Pancreas (tissue), 10 donors: ENCODE measurements around the gene BHLHA15. TPM values are rescaled to one million over a fixed set of nuclear protein-coding genes. Genes with fewer than 3 reads are reported as not detected.

Experiments
- ATAC-seq, 4 donors: fragments of 200-7000 bp; cut with Tn5 transposase; one replicate each; pipeline versions ENCODE4 v1.8.0 to v1.9.1; 2020; ENCODE audit warnings: mild to moderate bottlenecking in 4 of 4, moderate library complexity in 4 of 4
- DNase-seq, 6 donors: peaks; one replicate each; pipeline ENCODE4 v3.0.0-alpha.2; 2020
- FAIRE-seq: peaks from 2 replicates; lab custom pipeline; 2012; peaks lifted over from hg19 to GRCh38; lab: Jason Lieb, UNC
- H3K27ac ChIP-seq, 4 donors: fragments of 200-600 bp; sonication (generic); 1 replicate in 3 of 4; 2 replicates in 1 of 4; pipeline versions ENCODE4 v1.5.0 to v1.8.0; 2020
- H3K27me3 ChIP-seq, 4 donors: fragments of 200-600 bp; one replicate each; pipeline ENCODE4 v1.8.0; 2021
- H3K36me3 ChIP-seq, 3 donors: fragments of 200-600 bp; sonication (generic) in 1 of 3; one replicate each; pipeline versions ENCODE4 v1.5.0 to v1.8.0; 2020 to 2021
- H3K4me1 ChIP-seq, 3 donors: fragments of 200-600 bp; one replicate each; pipeline ENCODE4 v1.8.0; 2021
- H3K4me3 ChIP-seq, 4 donors: fragments of 200-600 bp; sonication (generic) in 2 of 4; one replicate each; pipeline versions ENCODE4 v1.5.0 to v1.8.0; 2020 to 2021
- H3K9me3 ChIP-seq, 4 donors: fragments of 200-600 bp; one replicate each; pipeline ENCODE4 v1.8.0; 2021
- WGBS, 2 donors: extraction: QIAGEN DNeasy Blood & Tissue Kit; methylation state at CpG; one replicate each; pipeline ENCODE4 v1.1.7; 2013; 5-methylcytosine and 5-hydroxymethylcytosine counted together
- intact Hi-C, 3 donors: fragments of 100-400 bp; cut with DNase I; formaldehyde crosslinking; loops; one replicate each; pipeline versions ENCODE4 v1.11.1 to v1.14.2; 2022
- polyA plus RNA-seq, 2 donors: library from polyadenylated mRNA; stranded (reverse); fragments of 200-250 nt; gene quantifications; one replicate each; pipeline ENCODE4 v1.2.3, GENCODE V29; 2013
- total RNA-seq, 6 donors: library from RNA; stranded (reverse); fragmentation: NEBNext Ultra II Directional in 4 of 6; extraction: Animal tissue kit (Norgen Biotek cat#: 25700) in 4 of 6; gene quantifications; one replicate each; pipeline versions ENCODE4 v1.2.1 to v1.2.4, GENCODE V29; 2021 to 2023
- TF ChIP-seq, protein P1 (sequence below), 4 donors: fragments of 200-600 bp; sonication (generic) in 3 of 4; IDR thresholded peaks; one replicate each; pipeline versions ENCODE4 v1.5.0 to v1.8.0; 2021; ENCODE audit warnings: antibody characterized with exemption in 4 of 4
- donor health status: healthy with polysubstance abuse.
- donor health status: DM: no; HTN: no; CAD: no; lungs with moderate emphysema.
- donor health status: DM: no; HTN: no; CAD: no.
- donor health status: control.
- donor health status: control.
- donor health status: Bipolar disorder and iron deficiency.
- donor health status: DM: yes; HTN: yes; CAD: no.
- donor health status: DM: no; HTN: no; CAD: no.
- donor health status: DM: no; HTN: no; CAD: no.
- donor health status: DM: yes; HTN: yes; CAD: no.

Gene BHLHA15
- total and polyA plus RNA-seq, 8 donors = 32.5 to 405 (median 105) TPM

DNA sequence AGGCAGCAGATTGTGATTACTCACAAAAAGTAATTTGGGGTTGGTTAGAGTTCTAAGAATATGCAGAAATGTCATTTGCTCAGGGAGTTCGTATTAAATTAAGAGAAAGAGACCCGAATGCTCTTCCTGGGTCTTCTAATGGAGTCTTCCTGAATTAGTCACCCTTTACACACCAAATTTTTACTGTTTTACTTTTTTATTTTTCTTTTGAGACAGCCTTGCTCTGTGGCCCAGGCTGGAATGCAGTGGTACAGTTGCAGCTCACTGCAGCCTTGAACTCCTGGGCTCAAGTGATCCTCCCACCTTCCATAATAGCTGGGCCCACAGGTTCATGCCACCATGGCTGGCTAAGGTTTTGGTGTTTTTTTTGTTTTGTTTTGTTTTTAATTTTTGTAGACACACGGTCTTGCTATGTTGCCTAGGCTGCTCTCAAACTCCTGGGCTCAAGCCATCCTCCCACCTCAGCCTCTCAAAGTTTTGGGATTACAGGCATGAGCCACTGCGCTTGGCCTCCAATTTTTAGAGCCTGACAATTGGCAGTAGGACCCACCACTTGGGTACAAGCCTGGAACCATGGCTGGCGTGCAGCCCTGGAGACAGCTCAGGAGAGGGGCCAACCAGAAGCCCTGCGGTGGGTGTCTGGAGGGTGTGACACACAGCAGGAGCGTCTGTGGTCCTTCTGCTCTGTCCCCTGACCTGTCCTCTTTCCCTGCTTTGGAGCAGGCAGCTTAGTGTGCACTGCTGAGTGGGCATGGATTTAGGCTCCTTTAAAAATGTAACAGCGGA is 16.4 kb upstream of the BHLHA15 start:
- intact Hi-C loops = no loop called here

DNA sequence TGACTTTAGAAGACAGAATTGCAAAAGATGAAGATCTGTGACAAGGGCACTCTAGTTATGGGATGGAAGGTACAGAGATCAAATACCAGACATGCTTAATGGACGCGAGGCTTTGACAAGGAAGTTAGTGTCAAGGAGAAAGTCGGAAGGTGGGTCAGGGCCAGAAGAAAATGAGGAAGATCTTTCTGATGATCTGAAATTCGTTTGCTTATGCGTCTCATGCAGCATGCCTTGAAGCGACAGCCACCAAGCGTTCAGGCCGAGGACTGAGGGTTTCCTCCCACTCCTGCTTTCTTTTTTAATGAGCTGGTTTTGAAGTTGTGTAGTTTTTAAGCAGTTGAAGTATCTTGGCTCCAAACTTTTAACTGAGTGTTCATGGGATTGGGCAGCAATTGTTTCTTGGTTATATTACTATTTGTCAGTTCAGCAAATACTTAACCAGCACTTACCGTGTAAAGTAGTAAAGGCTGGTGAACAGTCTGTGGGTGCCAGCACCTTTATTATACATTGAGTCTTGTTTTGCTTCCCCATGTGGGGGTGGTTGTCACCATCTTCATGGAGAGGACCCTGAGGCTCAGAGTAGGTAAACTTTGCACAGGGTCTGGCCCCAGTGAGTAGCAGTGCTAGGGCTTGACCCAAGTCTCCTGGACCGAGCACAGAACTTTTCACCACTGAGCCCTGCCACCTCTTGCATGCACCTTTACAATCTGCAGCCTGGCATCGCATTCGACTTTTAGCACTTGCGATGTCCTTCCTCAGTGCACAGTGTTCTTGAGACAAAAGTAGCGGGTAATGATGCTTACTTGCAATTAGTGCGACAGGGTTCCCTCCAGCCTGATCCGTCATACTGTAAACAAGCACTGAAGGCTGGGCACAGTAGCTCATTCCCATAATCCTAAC is 14.3 kb upstream of the BHLHA15 start:
- 91 to 93% methylated on average over 16 of the region's 16 CpGs for WGBS, 2 donors
- DNase-seq (no peak), ATAC-seq (no peak), FAIRE-seq (no peak)
- Histone ChIP-seq H3K4me1 (no peaks in the 10 kb centered on the region), H3K4me3 (no peak overlapping the region), H3K27ac (no peak overlapping the region), H3K27me3 (no peaks in the 10 kb centered on the region), H3K9me3 (no peaks in the 10 kb centered on the region), H3K36me3 (peaks cover 4 to 34% (median 5%) of the 10 kb centered on the region in 3 donors)
- TF ChIP-seq, protein P1, sequence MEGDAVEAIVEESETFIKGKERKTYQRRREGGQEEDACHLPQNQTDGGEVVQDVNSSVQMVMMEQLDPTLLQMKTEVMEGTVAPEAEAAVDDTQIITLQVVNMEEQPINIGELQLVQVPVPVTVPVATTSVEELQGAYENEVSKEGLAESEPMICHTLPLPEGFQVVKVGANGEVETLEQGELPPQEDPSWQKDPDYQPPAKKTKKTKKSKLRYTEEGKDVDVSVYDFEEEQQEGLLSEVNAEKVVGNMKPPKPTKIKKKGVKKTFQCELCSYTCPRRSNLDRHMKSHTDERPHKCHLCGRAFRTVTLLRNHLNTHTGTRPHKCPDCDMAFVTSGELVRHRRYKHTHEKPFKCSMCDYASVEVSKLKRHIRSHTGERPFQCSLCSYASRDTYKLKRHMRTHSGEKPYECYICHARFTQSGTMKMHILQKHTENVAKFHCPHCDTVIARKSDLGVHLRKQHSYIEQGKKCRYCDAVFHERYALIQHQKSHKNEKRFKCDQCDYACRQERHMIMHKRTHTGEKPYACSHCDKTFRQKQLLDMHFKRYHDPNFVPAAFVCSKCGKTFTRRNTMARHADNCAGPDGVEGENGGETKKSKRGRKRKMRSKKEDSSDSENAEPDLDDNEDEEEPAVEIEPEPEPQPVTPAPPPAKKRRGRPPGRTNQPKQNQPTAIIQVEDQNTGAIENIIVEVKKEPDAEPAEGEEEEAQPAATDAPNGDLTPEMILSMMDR (IDR thresholded peaks at IDR 0.05) = no peak
- intact Hi-C loops = no loop called here

More for the DNA sequence above, 16.4 kb upstream of the BHLHA15 start:
- FAIRE-seq = no peak
- ATAC-seq = no peak
- H3K9me3 ChIP-seq = no peaks in the 10 kb centered on the region
- no peaks in the 10 kb centered on the region for H3K27me3 ChIP-seq
- H3K27ac ChIP-seq = no peak overlapping the region
- H3K4me3 ChIP-seq = no peak overlapping the region
- H3K4me1 ChIP-seq = no peaks in the 10 kb centered on the region
- H3K36me3 ChIP-seq = peaks cover 4 to 38% (median 5%) of the 10 kb centered on the region in 3 donors
- no peak for DNase-seq
- TF ChIP-seq, protein P1 (IDR thresholded peaks at IDR 0.05) = no peak
- 91 to 93% methylated on average over 8 of the region's 8 CpGs for WGBS, 2 donors

DNA sequence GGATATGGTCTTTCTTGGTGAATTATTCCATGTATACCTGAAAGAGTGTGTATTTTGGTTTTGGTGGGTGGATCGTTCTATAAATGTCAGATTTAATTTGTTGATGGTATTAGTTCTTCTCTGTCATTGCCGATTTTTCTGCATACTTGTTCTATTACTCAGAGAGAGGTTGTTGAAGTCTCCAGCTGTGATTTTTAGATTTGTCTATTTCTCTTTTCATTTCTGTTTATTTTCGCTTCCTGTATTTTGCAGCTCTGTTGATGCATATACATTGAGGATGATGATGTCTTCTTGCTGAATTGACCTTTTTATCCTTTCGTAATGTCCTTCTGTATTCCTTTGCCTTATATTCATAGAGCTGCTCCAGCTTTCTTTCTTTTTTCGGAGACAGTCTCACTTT is 12.1 kb upstream of the BHLHA15 start:
- no peak overlapping the region for H3K4me3 ChIP-seq
- H3K4me1 ChIP-seq = no peaks in the 10 kb centered on the region
- FAIRE-seq = no peak
- 96 to 98% methylated on average over 5 of the region's 5 CpGs for WGBS, 2 donors
- intact Hi-C loops = no loop called here
- DNase-seq = no peak
- TF ChIP-seq, protein P1 (IDR thresholded peaks at IDR 0.05) = no peak
- no peak for ATAC-seq
- H3K9me3 ChIP-seq = no peaks in the 10 kb centered on the region
- no peak overlapping the region for H3K27ac ChIP-seq
- peaks cover 0 to 20% (median 0%) of the 10 kb centered on the region in 3 donors for H3K36me3 ChIP-seq
- H3K27me3 ChIP-seq = no peaks in the 10 kb centered on the region

DNA sequence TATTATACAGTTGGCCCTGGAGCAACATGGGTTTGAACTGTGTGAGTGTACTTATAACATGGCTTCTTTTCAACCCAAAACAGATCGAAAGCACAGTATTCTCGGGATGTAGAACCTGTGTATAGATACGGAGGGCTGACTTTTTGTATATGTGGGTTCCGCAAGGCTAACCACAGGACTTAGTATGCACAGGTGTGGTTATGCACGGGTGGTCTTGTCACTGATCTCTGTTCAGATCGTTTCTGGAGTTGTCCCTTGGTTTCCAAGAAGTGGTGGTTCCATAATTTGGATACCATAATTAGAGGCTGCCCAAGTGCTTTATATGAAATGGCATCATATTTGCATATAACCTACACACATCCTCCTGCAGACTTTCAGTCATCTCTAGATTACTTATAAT is 10.9 kb upstream of the BHLHA15 start:
- no peak for FAIRE-seq
- H3K9me3 ChIP-seq = no peaks in the 10 kb centered on the region
- TF ChIP-seq, protein P1 (IDR thresholded peaks at IDR 0.05) = no peak
- DNase-seq = no peak
- H3K27me3 ChIP-seq = no peaks in the 10 kb centered on the region
- no peak overlapping the region for H3K4me3 ChIP-seq
- H3K27ac ChIP-seq = no peak overlapping the region
- WGBS, 2 donors = 87 to 89% methylated on average over 6 of the region's 6 CpGs
- intact Hi-C loops = no loop called here
- H3K36me3 ChIP-seq = peaks cover 0 to 20% (median 0%) of the 10 kb centered on the region in 3 donors
- ATAC-seq = no peak
- no peaks in the 10 kb centered on the region for H3K4me1 ChIP-seq
